ENCODE results near the gene CTSH.
A peak's percentile ranks its signal among the peaks of the same experiment; 100 is the strongest.

DNA sequence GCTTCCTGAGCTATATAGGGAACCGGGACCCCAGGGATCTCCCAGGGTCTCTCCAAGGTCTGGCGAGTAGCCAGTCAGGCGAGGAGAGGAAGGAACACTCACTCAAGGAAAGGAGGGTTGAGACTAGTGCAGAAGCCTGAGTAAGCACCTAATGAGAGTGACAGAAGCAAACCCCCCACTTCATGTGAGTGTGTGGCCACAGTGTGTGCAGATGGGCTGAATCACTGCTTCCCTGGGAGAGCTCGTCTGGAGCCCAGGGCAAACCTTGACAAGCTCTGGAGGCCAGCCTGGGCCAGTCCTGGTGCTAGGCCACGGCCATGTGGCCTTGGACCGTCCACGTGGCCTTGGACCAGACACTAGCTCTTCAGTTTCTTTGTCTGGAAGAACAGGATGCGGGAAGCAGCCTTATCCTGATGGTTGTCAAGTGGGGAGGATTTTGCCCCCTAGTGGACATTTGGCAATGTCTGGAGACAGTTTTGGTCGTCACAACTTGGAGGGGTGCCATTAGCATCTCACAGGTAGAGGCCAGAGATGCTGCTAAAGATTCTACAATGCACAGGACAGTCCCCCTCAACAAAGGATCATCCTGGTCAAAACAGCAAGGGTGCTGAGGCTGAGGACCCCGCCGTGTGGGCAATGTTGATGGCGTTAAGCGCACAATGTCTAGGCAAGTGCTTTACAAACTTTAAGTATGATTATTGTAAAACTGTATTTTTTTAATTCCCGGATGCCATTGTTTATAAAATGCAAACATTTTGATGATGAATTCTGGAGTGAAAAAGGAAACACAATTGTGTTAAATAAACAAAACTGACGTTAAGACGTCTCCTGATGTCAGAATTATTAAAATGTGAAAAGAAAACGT is 34.8 kb upstream of the CTSH start:
- TF ChIP-seq EZH2 (IDR thresholded peaks at IDR 0.05; ENCODE audit: low read length) = no peak
- TF ChIP-seq, protein P1, sequence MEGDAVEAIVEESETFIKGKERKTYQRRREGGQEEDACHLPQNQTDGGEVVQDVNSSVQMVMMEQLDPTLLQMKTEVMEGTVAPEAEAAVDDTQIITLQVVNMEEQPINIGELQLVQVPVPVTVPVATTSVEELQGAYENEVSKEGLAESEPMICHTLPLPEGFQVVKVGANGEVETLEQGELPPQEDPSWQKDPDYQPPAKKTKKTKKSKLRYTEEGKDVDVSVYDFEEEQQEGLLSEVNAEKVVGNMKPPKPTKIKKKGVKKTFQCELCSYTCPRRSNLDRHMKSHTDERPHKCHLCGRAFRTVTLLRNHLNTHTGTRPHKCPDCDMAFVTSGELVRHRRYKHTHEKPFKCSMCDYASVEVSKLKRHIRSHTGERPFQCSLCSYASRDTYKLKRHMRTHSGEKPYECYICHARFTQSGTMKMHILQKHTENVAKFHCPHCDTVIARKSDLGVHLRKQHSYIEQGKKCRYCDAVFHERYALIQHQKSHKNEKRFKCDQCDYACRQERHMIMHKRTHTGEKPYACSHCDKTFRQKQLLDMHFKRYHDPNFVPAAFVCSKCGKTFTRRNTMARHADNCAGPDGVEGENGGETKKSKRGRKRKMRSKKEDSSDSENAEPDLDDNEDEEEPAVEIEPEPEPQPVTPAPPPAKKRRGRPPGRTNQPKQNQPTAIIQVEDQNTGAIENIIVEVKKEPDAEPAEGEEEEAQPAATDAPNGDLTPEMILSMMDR (optimal IDR thresholded peaks at IDR 0.05 in 1 of 3, IDR thresholded peaks at IDR 0.05 in 1 of 3, conservative IDR thresholded peaks at IDR 0.05 in 1 of 3; ENCODE audit: extremely low read depth in 1 of 3, insufficient read depth in 2 of 3, low read length in 3 of 3) = peak; percentile 81 to 89 (median 83)

All from keratinocyte (primary cell).